ENCODE measurements around the gene STUM. TPM values are rescaled to one million over a fixed set of nuclear protein-coding genes. Genes with fewer than 3 reads are reported as not detected.

Gene STUM
- total and polyA plus RNA-seq, 10 of the 15 experiments (the other 5 are each of a cell fraction or from before 2014, with no cell fraction given): under 0.01 to 0.15 (median 0.09) TPM; not detected in 5

GRCh38 chr1:226643177-226643576 is 94.6 kb downstream of the STUM start (continued):
- TF ChIP-seq RELA (IDR thresholded peaks at IDR 0.05; ENCODE audit: borderline replicate concordance, partially characterized antibody) (no peak), SREBF2 (IDR thresholded peaks at IDR 0.05; ENCODE audit: low read length) (no peak), YBX1 (IDR thresholded peaks at IDR 0.05) (no peak), SUPT20H (IDR thresholded peaks at IDR 0.05; ENCODE audit: borderline replicate concordance, control insufficient read depth, low read depth, low read length) (no peak), HDAC6 (IDR thresholded peaks at IDR 0.05; ENCODE audit: unreplicated experiment) (no peak), CREB1 (IDR thresholded peaks at IDR 0.05; ENCODE audit: low read depth) (no peak), GABPA (IDR thresholded peaks at IDR 0.05; ENCODE audit: low read depth) (no peak), EGR1 (IDR thresholded peaks at IDR 0.05; ENCODE audit: borderline replicate concordance in 1 of 2, low read depth in 2 of 2, low read length in 2 of 2) (peak; percentile 16 to 92), ZNF687 (IDR thresholded peaks at IDR 0.05) (no peak), CBX5 (IDR thresholded peaks at IDR 0.05; ENCODE audit: low read depth) (no peak), HDGF (IDR thresholded peaks at IDR 0.05) (peak; percentile 44; the same call in 1 of the 2 replicates), SRF (IDR thresholded peaks at IDR 0.05; ENCODE audit: low read depth in 2 of 2, low read length in 2 of 2) (no peak), ASH2L (IDR thresholded peaks at IDR 0.05; ENCODE audit: borderline replicate concordance, low read depth) (no peak), TAF1 (IDR thresholded peaks at IDR 0.05; ENCODE audit: borderline replicate concordance, low read depth, low read length) (no peak), FOS (IDR thresholded peaks at IDR 0.05; ENCODE audit: borderline replicate concordance, extremely low read depth, insufficient read length) (no peak), NFIC (IDR thresholded peaks at IDR 0.05; ENCODE audit: low read depth, low read length) (no peak), ZBTB4 (CRISPR knock-in tag; IDR thresholded peaks at IDR 0.05) (no peak), MEF2B (IDR thresholded peaks at IDR 0.05; ENCODE audit: partially characterized antibody, poor library complexity, severe bottlenecking) (peak; percentile 9), USF2 (IDR thresholded peaks at IDR 0.05; ENCODE audit: borderline replicate concordance, low read depth, low read length) (no peak), PAX8 (IDR thresholded peaks at IDR 0.05) (no peak), ZNF217 (IDR thresholded peaks at IDR 0.05) (no peak), RB1 (IDR thresholded peaks at IDR 0.05; ENCODE audit: borderline replicate concordance) (no peak), IKZF2 (IDR thresholded peaks at IDR 0.05) (peak; percentile 47 to 64; a peak in 3 of 4 replicates), BRCA1 (IDR thresholded peaks at IDR 0.05; ENCODE audit: low read depth, low read length) (no peak), MYB (IDR thresholded peaks at IDR 0.05; ENCODE audit: borderline replicate concordance, low read depth, low read length) (no peak)
